Stomach (tissue), 9 donors: ENCODE results near the gene GNE. TPM values are rescaled to one million over a fixed set of nuclear protein-coding genes. Genes with fewer than 3 reads are reported as not detected.
A peak's percentile ranks its signal among the peaks of the same experiment; 100 is the strongest.

Experiments
- DNase-seq, 2 donors: peaks; one replicate each; pipeline versions ENCODE4 v3.0.0 to v3.0.0-alpha.2; 2013 to 2019
- H3K27ac ChIP-seq, 5 donors: fragments of 200-600 bp in 4 of 5; sonication (generic) in 4 of 5; one replicate each; pipeline ENCODE4 v1.5.1; 2013 to 2019; ENCODE audit warnings: mild to moderate bottlenecking in 1 of 5, moderate library complexity in 1 of 5
- H3K27me3 ChIP-seq, 3 donors: fragments of 200-600 bp; sonication (generic); one replicate each; pipeline ENCODE4 v1.5.1; 2017 to 2019; ENCODE audit warnings: mixed run types in 1 of 3
- H3K36me3 ChIP-seq, 4 donors: fragments of 200-600 bp; sonication (generic); 1 replicate in 3 of 4; 2 replicates in 1 of 4; pipeline ENCODE4 v1.5.1; 2016 to 2019
- H3K4me1 ChIP-seq, 4 donors: fragments of 200-600 bp; sonication (generic); one replicate each; pipeline ENCODE4 v1.5.1; 2016 to 2019
- H3K4me3 ChIP-seq, 4 donors: fragments of 200-600 bp; sonication (generic) in 3 of 4; one replicate each; pipeline ENCODE4 v1.5.1; 2016 to 2019; ENCODE audit warnings: mild to moderate bottlenecking in 1 of 4
- H3K9me3 ChIP-seq, 4 donors: fragments of 200-600 bp; sonication (generic); one replicate each; pipeline ENCODE4 v1.5.1; 2016 to 2019
- EP300 ChIP-seq: sonication (generic); formaldehyde crosslinking; IDR thresholded peaks from one replicate; pipeline ENCODE4 v1.6.1; 2017; ENCODE audit warnings: antibody characterized with exemption
- POLR2A ChIP-seq, 4 donors: fragments of 450-650 bp; IDR thresholded peaks; one replicate each; pipeline ENCODE4 v1.6.1; 2016; ENCODE audit warnings: antibody characterized with exemption in 4 of 4, control low read depth in 2 of 4, mild to moderate bottlenecking in 1 of 4, moderate library complexity in 1 of 4
- POLR2AphosphoS5 ChIP-seq, 3 donors: sonication (generic); formaldehyde crosslinking; IDR thresholded peaks; one replicate each; pipeline ENCODE4 v1.6.1; 2016; ENCODE audit warnings: antibody characterized with exemption in 3 of 3
- WGBS, 5 donors: extraction: QIAGEN DNeasy Blood & Tissue Kit in 3 of 5; methylation state at CpG; one replicate each; pipeline versions ENCODE4 v1.1.5 to v1.1.7; 2013 to 2018; 5-methylcytosine and 5-hydroxymethylcytosine counted together
- intact Hi-C: fragments of 100-400 bp; cut with DNase I; formaldehyde crosslinking; loops from one replicate; pipeline ENCODE4 v1.15.1; 2023; ENCODE audit warnings: low total_unique reads
- polyA plus RNA-seq, 3 donors: library from polyadenylated mRNA; stranded (reverse); fragments of 200-250 nt; gene quantifications; one replicate each; pipeline ENCODE4 v1.2.3, GENCODE V29; 2013
- total RNA-seq, 5 donors: library from RNA; depleted of rRNA; stranded (reverse); fragments of >200 nt; gene quantifications; one replicate each; pipeline versions ENCODE4 v1.1.0 to v1.2.3, GENCODE V29; 2014 to 2016
- TF ChIP-seq, protein P1 (sequence below), 7 experiments: fragments of 450-650 bp in 4 of 7; fragments of 200-600 bp in 3 of 7; sonication (generic) in 3 of 7; IDR thresholded peaks; one replicate each; pipeline ENCODE4 v1.5.1; 2016 to 2019; ENCODE audit warnings: antibody characterized with exemption in 7 of 7, control low read depth in 2 of 7, mild to moderate bottlenecking in 1 of 7
- donor health status: healthy with polysubstance abuse.
- donor health status: Bipolar disorder and iron deficiency.
- donor health status: healthy.

The GNE gene
- total and polyA plus RNA-seq, 8 donors, result 2.3 to 63.1 (median 11.4) TPM

DNA sequence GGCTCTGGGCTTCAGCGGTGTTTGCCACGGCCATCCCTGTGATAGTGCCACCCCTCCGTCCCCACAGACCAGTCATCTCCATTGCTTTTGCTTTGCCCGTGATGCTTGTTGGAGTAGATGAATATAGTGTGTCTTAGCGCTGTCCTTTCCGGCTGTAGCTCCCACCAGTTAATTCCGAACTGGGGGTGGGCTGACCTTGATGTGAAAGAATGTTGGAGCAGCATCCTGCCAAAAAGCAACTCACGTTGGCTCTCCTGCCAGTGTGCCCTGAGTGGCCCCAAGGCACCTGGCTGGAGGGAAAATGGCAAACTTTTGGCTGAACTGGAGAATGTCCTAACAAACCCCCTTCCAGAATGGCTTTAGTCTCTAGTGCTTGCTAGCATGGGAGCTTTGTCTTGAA, 47.5 kb downstream of the GNE start:
- Histone ChIP-seq H3K4me1 (peaks cover 8 to 80% (median 44%) of the 10 kb centered on the region in 4 donors), H3K9me3 (no peaks in the 10 kb centered on the region), H3K4me3 (no peak overlapping the region), H3K27me3 (no peaks in the 10 kb centered on the region), H3K36me3 (peaks cover 67 to 95% (median 91%) of the 10 kb centered on the region in 4 donors), H3K27ac (no peak overlapping the region)
- intact Hi-C loops, result no loop called here
- TF ChIP-seq, protein P1, sequence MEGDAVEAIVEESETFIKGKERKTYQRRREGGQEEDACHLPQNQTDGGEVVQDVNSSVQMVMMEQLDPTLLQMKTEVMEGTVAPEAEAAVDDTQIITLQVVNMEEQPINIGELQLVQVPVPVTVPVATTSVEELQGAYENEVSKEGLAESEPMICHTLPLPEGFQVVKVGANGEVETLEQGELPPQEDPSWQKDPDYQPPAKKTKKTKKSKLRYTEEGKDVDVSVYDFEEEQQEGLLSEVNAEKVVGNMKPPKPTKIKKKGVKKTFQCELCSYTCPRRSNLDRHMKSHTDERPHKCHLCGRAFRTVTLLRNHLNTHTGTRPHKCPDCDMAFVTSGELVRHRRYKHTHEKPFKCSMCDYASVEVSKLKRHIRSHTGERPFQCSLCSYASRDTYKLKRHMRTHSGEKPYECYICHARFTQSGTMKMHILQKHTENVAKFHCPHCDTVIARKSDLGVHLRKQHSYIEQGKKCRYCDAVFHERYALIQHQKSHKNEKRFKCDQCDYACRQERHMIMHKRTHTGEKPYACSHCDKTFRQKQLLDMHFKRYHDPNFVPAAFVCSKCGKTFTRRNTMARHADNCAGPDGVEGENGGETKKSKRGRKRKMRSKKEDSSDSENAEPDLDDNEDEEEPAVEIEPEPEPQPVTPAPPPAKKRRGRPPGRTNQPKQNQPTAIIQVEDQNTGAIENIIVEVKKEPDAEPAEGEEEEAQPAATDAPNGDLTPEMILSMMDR (IDR thresholded peaks at IDR 0.05), result no peak
- TF ChIP-seq POLR2AphosphoS5 (IDR thresholded peaks at IDR 0.05), result no peak
- no peak for TF ChIP-seq EP300
- TF ChIP-seq POLR2A (IDR thresholded peaks at IDR 0.05), result no peak
- 72 to 87% (median 80%) methylated on average over 8 of the region's 8 CpGs for WGBS, 5 donors
- no peak for DNase-seq

DNA sequence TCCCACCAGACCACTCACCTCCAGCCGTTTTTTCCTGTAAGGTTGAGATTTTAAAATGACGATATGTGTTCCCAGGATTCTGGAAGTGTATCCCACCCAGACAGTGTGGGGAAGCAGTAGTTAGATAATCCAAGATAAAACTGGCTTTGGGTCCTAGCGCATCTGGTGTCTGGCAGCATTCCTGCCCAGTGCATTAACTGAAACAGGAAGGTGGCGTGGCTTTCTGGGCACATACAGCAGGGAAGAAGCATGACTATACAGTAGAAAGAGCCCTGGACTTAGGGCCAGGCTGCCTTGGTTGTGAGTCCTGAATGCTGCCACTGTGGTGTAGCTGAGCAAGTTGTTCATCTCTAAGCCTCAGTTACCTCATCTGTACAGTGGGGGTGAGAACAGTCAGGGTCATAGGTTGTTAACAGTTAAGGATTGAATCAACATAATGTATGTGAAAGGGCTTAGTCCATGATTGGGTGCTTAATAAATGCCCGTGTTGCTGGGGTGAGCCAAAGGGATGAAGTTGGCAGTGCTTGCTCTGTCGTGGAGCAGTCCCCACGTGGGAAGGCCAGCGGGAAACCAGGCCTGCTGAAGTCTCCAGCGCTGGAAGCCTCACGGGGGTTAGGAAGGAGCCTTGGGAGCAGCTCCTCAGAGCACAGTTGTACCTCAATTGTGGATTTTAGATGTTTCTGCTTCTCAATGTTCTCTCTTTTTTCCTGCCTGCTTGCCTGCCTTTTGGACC, 49.6 kb downstream of the GNE start:
- H3K27me3 ChIP-seq, result no peaks in the 10 kb centered on the region
- TF ChIP-seq POLR2A (IDR thresholded peaks at IDR 0.05) (no peak), EP300 (no peak)
- TF ChIP-seq, protein P1 (IDR thresholded peaks at IDR 0.05), result no peak
- peaks cover 88 to 100% (median 100%) of the 10 kb centered on the region in 4 donors for H3K36me3 ChIP-seq
- 60 to 81% (median 72%) methylated on average over 10 of the region's 10 CpGs for WGBS, 5 donors
- intact Hi-C loops, result no loop called here
- H3K27ac ChIP-seq, result peak overlapping the region in 2 of 5 donors; percentile 8 to 13
- no peak overlapping the region for H3K4me3 ChIP-seq
- peaks cover 0 to 61% (median 35%) of the 10 kb centered on the region in 4 donors for H3K4me1 ChIP-seq
- H3K9me3 ChIP-seq, result no peaks in the 10 kb centered on the region
- DNase-seq, result no peak

DNA sequence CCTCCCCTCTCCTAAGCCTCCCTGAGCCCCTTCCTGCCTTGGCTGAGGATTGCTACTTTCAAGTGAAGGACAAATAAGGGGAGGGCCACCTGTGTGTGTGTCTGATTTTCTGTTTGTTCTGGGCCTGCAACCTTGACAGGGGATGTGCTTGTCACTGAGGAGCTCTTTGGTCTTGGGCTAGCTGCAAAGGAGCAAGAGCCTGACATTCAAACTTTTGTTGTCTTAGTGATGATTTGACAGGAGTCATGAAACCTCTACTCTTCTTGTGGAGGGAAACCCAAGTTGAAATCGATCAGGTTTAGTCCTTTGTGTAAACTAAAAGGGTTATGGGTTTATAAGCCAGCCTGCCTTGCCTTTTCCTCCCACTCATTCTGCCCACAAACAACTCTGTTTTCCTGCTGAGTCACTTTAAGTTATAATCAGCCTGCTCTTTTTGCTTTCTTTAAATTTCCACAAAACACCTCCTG, 50.7 kb downstream of the GNE start:
- H3K27ac ChIP-seq, result peak overlapping the region in 3 of 5 donors; percentile 8 to 30 (median 13)
- WGBS, 5 donors, result 0 to 43% (median 22%) methylated on average over 1 of the region's 1 CpG

DNA sequence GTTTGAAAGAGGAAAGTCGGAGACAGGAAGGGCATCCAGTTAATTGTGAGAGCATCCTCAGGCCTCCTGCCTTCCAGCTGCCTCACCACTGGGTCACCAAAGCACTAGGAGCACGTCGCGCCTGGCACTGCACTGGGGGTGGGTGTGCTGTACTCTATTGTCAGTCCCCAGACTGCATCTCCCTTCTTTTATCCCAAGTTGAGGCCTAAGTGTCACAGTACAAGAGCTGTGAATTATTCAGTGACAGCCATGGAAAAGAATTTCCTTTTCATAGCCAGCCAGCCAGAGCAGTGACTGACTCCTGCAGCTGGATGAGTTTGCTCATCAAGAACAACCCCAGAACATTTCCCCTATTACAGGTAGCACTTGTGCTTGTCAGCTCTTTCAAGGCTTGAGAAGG, 51.2 kb downstream of the GNE start:
- TF ChIP-seq POLR2A (IDR thresholded peaks at IDR 0.05), result no peak
- TF ChIP-seq EP300, result no peak
- TF ChIP-seq, protein P1 (IDR thresholded peaks at IDR 0.05), result no peak
- no peak for TF ChIP-seq POLR2AphosphoS5 (IDR thresholded peaks at IDR 0.05)
- H3K36me3 ChIP-seq, result peaks cover 91 to 100% (median 100%) of the 10 kb centered on the region in 4 donors
- H3K27ac ChIP-seq, result peak overlapping the region in 1 of 5 donors; percentile 13
- intact Hi-C loops, result no loop called here
- H3K9me3 ChIP-seq, result no peaks in the 10 kb centered on the region
- no peak overlapping the region for H3K4me3 ChIP-seq
- DNase-seq, result no peak
- WGBS, 5 donors, result 75 to 85% (median 83%) methylated on average over 4 of the region's 4 CpGs
- H3K4me1 ChIP-seq, result peaks cover 0 to 53% (median 34%) of the 10 kb centered on the region in 4 donors
- no peaks in the 10 kb centered on the region for H3K27me3 ChIP-seq

More for the DNA sequence above, 50.7 kb downstream of the GNE start:
- intact Hi-C loops, result no loop called here
- TF ChIP-seq, protein P1 (IDR thresholded peaks at IDR 0.05), result no peak
- TF ChIP-seq POLR2AphosphoS5 (IDR thresholded peaks at IDR 0.05) (no peak), POLR2A (IDR thresholded peaks at IDR 0.05) (no peak), EP300 (no peak)
- peaks cover 0 to 53% (median 34%) of the 10 kb centered on the region in 4 donors for H3K4me1 ChIP-seq
- no peak for DNase-seq
- peaks cover 89 to 100% (median 100%) of the 10 kb centered on the region in 4 donors for H3K36me3 ChIP-seq
- no peak overlapping the region for H3K4me3 ChIP-seq
- H3K27me3 ChIP-seq, result no peaks in the 10 kb centered on the region
- no peaks in the 10 kb centered on the region for H3K9me3 ChIP-seq
